WI38 (cell line): ENCODE data around the gene AKAP7.

Experiments used
- H3K4me3 ChIP-seq: 2 replicates; pipeline ENCODE4 v1.5.1; 2011; ENCODE audit warnings: low read depth, mild to moderate bottlenecking, control low read depth, low read length
- TF ChIP-seq, protein P1 (sequence below): IDR thresholded peaks from 2 replicates; pipeline ENCODE4 v1.5.1; 2012; ENCODE audit warnings: low read depth, mild to moderate bottlenecking, control low read depth, low read length

The AKAP7 gene

DNA sequence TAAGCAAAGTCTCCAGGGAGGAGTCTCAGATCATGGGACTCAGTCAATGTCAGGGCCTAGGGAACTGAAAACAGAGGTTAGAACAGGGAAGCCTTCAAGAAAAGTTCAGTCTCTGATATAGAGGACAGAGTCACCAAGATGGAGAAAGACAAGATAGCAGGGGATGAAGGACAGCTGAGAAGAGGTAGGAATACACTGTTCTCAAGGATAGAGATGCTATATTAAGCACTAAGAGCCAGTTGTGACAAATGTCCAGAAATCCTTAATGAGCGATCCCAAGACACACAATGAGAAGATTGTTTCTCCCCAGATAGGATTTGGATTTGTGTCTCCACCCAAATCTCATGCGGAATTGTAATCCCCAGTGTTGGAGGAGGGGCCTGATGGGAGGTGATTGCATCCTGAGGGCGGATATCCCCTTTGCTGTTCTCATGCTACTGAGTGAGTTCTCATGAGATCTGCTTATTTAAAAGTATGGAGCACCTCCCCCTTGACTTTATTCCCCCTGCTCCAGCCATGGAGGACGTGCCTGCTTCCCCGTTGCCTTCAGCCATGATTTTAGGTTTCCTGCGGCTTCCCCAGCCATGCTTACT lies 168.2 kb downstream of the AKAP7 start:
- TF ChIP-seq, protein P1, sequence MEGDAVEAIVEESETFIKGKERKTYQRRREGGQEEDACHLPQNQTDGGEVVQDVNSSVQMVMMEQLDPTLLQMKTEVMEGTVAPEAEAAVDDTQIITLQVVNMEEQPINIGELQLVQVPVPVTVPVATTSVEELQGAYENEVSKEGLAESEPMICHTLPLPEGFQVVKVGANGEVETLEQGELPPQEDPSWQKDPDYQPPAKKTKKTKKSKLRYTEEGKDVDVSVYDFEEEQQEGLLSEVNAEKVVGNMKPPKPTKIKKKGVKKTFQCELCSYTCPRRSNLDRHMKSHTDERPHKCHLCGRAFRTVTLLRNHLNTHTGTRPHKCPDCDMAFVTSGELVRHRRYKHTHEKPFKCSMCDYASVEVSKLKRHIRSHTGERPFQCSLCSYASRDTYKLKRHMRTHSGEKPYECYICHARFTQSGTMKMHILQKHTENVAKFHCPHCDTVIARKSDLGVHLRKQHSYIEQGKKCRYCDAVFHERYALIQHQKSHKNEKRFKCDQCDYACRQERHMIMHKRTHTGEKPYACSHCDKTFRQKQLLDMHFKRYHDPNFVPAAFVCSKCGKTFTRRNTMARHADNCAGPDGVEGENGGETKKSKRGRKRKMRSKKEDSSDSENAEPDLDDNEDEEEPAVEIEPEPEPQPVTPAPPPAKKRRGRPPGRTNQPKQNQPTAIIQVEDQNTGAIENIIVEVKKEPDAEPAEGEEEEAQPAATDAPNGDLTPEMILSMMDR = no peak
- H3K4me3 ChIP-seq = no peak overlapping the region

DNA sequence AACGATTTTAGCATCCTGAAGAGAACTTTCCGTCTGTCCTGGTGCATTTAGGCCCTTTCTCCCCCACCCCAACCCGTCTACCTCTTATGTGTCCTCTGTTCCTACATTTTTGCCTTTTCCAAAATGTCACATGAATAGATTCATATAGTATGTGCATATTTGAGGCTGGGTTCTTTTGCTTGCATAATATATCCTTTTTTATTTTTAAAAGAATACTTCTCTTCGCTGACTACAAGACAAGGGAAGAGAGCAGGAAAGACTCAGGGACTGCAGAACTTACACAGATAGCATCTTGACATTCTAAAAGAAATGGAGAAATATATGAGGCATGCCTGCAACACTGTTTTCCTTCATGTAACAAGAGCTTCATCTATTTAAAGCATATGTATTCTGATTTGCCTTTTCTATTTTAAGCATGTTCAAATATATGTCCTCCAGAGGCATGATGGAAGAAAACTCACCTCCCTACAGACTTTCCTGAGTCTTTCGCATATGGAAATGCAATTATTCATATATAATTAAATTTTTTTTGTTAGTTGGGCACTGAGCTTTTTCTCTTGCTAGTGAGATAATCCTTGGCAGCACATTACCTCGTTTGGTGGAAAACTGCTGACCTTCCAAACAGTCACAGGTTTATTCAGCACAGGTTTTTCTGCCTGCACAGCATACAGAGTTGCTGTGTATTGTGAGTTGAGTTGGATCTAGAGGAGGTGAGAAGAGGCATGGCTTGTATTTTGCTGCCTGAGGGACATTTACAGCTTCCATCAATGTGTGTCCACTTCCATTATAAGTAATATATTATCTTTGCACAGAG lies 170.0 kb downstream of the AKAP7 start:
- no peak overlapping the region for H3K4me3 ChIP-seq
- TF ChIP-seq, protein P1 = no peak

DNA sequence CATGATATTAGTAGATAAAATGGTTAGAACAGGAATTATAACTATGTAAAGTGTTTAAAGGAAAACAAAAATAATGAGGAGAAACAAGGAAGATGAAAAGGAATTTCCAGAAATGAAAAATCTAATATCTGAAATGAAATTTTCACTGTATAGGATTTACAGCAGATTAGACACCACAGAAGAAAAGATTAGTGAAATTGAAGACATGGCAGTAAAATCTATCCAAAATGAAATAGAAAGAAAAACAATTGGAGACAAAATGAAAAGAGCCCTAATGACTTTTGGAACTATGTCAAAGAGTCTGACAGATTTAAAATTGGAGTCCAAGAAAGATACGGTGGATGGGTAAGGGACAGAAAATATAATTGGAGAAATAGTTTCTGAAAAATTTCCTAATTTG lies 174.2 kb downstream of the AKAP7 start:
- TF ChIP-seq, protein P1 = no peak

DNA sequence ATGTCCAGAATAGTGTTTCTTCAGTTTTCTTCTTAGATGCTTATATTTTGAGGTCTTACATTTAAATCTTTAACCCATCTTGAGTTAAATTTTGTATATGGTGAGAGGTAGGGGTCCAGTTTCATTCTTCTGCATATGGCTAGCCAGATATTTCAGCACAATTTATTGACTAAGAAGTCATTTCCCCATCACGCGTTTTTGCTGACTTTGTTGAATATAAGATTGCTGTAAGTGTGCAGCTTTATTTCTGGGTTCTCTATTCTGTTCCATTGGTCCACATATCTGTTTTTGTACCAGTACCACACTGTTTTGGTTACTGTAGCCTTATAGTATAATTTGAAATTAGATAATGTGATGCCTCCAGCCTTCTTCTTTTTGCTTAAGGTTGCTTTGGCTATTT lies 179.6 kb downstream of the AKAP7 start:
- TF ChIP-seq, protein P1 = no peak
- H3K4me3 ChIP-seq = no peak overlapping the region

More for the DNA sequence above, 174.2 kb downstream of the AKAP7 start:
- no peak overlapping the region for H3K4me3 ChIP-seq

DNA sequence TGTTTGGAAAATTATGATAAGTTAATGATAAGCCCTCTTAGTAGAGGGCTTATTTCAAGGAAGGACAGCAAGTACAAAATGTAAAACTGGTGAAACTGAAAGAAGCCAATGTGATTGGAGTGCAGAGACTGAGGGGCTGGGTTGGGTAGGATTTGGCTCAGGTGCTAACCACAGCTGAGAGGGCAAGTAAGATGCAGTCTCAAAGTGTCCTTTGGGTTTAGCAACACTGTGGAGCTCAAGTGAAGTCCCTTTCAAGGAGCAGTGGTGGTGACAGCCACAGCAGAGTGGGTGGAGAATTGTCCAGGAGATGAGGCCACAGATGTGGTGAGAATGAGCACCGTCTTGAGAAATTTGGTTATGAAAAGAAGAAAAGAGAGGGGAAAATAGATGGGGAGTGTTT lies 181.4 kb downstream of the AKAP7 start:
- H3K4me3 ChIP-seq = no peak overlapping the region
- TF ChIP-seq, protein P1 = no peak

DNA sequence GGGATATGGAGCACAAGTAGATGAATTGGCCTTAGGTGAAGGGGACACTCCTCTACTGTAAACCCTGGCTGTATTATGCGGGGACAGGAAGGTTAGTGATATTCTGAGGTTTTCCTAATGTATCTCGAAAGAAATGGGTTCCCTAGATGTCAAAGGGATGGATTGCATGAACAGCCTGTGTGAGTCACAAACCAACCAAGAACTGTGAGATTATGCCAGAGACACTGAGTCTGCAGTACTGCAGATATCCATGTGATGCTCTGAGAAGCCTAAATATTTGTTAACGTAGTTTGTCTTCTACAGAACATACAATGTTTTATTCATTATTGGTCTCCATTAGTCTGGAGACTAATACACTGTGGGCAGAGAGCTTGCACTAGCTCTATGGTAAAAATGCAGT lies 182.2 kb downstream of the AKAP7 start:
- H3K4me3 ChIP-seq = no peak overlapping the region
- TF ChIP-seq, protein P1 = no peak

DNA sequence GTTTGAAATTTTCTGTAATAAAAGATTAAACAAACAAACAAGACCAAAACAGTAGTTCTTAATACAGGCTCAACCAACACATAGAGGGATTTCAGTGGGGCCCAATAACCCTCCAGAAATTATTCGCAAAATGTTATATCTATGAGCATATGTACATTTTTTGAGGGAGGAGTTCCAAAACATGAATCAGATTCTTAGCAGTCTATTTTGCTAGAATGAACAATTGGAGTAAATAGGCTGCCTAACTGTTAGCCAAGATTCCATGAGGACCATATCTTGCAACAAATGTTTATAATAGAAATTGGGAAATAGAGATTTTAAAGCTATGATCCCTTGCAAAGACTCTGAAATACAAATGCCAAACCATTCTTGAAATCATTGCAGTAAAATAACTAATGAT lies 186.3 kb downstream of the AKAP7 start:
- no peak overlapping the region for H3K4me3 ChIP-seq
- TF ChIP-seq, protein P1 = no peak
